Measurements from ENCODE around the gene FUCA1. TPM values are rescaled to one million over a fixed set of nuclear protein-coding genes. Genes with fewer than 3 reads are reported as not detected.

The FUCA1 gene
- total and polyA plus RNA-seq, 2 of the 4 experiments (the other 2 are of a cell fraction): 2.9 to 3.5 TPM

GRCh38 chr1:23848673-23849616 lies 19.1 kb downstream of the FUCA1 start:
- 100% methylated on average over 1 of the region's 12 CpGs; no CpG with 5 or more reads in 1 of the 2 experiments for WGBS, 2 experiments (ENCODE audit: extremely low coverage in 2 of 2, insufficient read length in 1 of 2)
- no peaks in the 10 kb centered on the region for H4K20me1 ChIP-seq (ENCODE audit: insufficient read depth, low read length)
- no peaks in the 10 kb centered on the region for H3K9me3 ChIP-seq (ENCODE audit: control insufficient read depth, insufficient read depth, low read length)
- no peak overlapping the region for H4K91ac ChIP-seq (ENCODE audit: insufficient read depth, low read depth, low read length)
- H2BK5ac ChIP-seq (ENCODE audit: low read depth, low read length, poor library complexity, severe bottlenecking): no peak overlapping the region
- in situ Hi-C loops (cut with MboI; ENCODE audit: low sequenced_read_pairs): no loop called here
- H3K4me3 ChIP-seq (ENCODE audit: insufficient read depth, low read depth, low read length): no peak overlapping the region
- intact Hi-C loops (cut with micrococcal nuclease): no loop called here
- no peak overlapping the region for H2AFZ ChIP-seq (replicated peaks; ENCODE audit: low read length, poor library complexity)
- ATAC-seq (ENCODE audit: low read depth) (no peak), DNase-seq (no peak)
- CTCF ChIA-PET: interaction anchor here (0.6 kb wide), 1 partner anchor 350 kb away, joined by 4 read pairs; no protein-coding TSS in a partner anchor
- no peak overlapping the region for H2BK20ac ChIP-seq (ENCODE audit: low read depth, low read length)
- BruUV-seq (replicated peaks): no TSS peak
- H3K36me3 ChIP-seq (ENCODE audit: control insufficient read depth, insufficient read depth, low read length): no peaks in the 10 kb centered on the region
- no peak overlapping the region for H2BK15ac ChIP-seq (ENCODE audit: low read depth, low read length)
- TF ChIP-seq CHD1 (IDR thresholded peaks at IDR 0.05; ENCODE audit: low read depth, low read length) (no peak), FOS (IDR thresholded peaks at IDR 0.05; ENCODE audit: low read depth, low read length) (no peak), RAD21 (IDR thresholded peaks at IDR 0.05; ENCODE audit: low read length) (no peak), MXI1 (IDR thresholded peaks at IDR 0.05; ENCODE audit: borderline replicate concordance, low read depth, low read length) (no peak), NFE2L2 (IDR thresholded peaks at IDR 0.05; ENCODE audit: low read depth, low read length) (no peak), MAFK (IDR thresholded peaks at IDR 0.05; ENCODE audit: low read depth, low read length) (no peak)
- TF ChIP-seq, protein P1, sequence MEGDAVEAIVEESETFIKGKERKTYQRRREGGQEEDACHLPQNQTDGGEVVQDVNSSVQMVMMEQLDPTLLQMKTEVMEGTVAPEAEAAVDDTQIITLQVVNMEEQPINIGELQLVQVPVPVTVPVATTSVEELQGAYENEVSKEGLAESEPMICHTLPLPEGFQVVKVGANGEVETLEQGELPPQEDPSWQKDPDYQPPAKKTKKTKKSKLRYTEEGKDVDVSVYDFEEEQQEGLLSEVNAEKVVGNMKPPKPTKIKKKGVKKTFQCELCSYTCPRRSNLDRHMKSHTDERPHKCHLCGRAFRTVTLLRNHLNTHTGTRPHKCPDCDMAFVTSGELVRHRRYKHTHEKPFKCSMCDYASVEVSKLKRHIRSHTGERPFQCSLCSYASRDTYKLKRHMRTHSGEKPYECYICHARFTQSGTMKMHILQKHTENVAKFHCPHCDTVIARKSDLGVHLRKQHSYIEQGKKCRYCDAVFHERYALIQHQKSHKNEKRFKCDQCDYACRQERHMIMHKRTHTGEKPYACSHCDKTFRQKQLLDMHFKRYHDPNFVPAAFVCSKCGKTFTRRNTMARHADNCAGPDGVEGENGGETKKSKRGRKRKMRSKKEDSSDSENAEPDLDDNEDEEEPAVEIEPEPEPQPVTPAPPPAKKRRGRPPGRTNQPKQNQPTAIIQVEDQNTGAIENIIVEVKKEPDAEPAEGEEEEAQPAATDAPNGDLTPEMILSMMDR (conservative IDR thresholded peaks at IDR 0.05; ENCODE audit: low read depth, low read length): no peak
- TF ChIP-seq, protein P2, sequence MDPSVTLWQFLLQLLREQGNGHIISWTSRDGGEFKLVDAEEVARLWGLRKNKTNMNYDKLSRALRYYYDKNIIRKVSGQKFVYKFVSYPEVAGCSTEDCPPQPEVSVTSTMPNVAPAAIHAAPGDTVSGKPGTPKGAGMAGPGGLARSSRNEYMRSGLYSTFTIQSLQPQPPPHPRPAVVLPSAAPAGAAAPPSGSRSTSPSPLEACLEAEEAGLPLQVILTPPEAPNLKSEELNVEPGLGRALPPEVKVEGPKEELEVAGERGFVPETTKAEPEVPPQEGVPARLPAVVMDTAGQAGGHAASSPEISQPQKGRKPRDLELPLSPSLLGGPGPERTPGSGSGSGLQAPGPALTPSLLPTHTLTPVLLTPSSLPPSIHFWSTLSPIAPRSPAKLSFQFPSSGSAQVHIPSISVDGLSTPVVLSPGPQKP (IDR thresholded peaks at IDR 0.05; ENCODE audit: borderline replicate concordance, low read depth, low read length): no peak
- no peak overlapping the region for H2AK9ac ChIP-seq (replicated peaks; ENCODE audit: low read depth, low read length, poor library complexity)
- no peaks in the 10 kb centered on the region for H3K9me1 ChIP-seq (ENCODE audit: insufficient read depth, low read length)
- H3K27ac ChIP-seq (ENCODE audit: insufficient read depth, low read length): no peak overlapping the region
- POLR2A ChIA-PET (ENCODE audit: unreplicated experiment): no interaction called here
- no peak overlapping the region for H2BK120ac ChIP-seq (ENCODE audit: low read depth, low read length)
- no peak overlapping the region for H4K5ac ChIP-seq (ENCODE audit: low read depth, low read length)
- no peak overlapping the region for H3K18ac ChIP-seq (ENCODE audit: low read depth, low read length)
- no peak overlapping the region for H3K9ac ChIP-seq (ENCODE audit: low read depth, low read length)
- H4K8ac ChIP-seq (ENCODE audit: low read depth in 2 of 2, low read length in 2 of 2): no peak overlapping the region
- peaks cover 4% of the 10 kb centered on the region for H3K27me3 ChIP-seq (ENCODE audit: control insufficient read depth, insufficient read depth, low read length)
- no peak overlapping the region for H3K4me2 ChIP-seq (ENCODE audit: low read depth, low read length)
- H3K14ac ChIP-seq (replicated peaks; ENCODE audit: low read depth, low read length): no peak overlapping the region
- no peak overlapping the region for H3K23ac ChIP-seq (ENCODE audit: low read depth, low read length)
- no peak overlapping the region for H3K56ac ChIP-seq (ENCODE audit: extremely low read depth, insufficient read depth, low read length)
- dilution Hi-C loops (cut with HindIII; ENCODE audit: low sequenced_read_pairs, unreplicated experiment): no loop called here
- H3K79me1 ChIP-seq (ENCODE audit: low read depth in 1 of 2, low read length in 2 of 2): no peaks in the 10 kb centered on the region
- no peak overlapping the region for H2AK5ac ChIP-seq (ENCODE audit: low read depth, low read length)
- H3K4ac ChIP-seq (ENCODE audit: low read depth, low read length): no peak overlapping the region
- H3K4me1 ChIP-seq (ENCODE audit: control insufficient read depth, insufficient read depth, low read length): no peaks in the 10 kb centered on the region
